Measurements from ENCODE around the gene ZBTB39.

DNA sequence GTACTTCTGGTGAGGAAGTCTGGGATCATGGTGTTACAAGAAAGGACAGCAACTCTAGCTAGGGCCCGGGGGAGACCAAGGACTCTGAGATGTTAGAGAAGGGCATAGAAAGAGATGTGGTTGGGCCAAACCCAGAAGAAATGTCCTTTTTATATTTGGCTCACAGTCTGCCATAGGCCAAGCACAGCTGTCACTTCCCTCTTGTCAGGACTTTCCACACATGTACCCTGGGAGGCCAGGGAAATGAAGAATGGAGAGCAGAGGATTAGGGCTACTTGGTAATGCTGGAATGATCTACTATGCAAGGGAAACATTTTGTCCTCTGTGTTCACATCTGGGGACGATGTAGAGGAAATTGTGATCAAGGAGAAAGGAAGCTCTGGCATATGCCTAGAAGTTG is 34.4 kb upstream of the ZBTB39 start:
- TF ChIP-seq CTCF (IDR thresholded peaks at IDR 0.05) (no peak), POLR2A (IDR thresholded peaks at IDR 0.05) (no peak)

Measured in thyroid gland (tissue), 4 donors.